BLaER1 treated with 17β-estradiol and CSF1 and Interleukin-3, amounts not matched to agents 10 nM and 100 nM (cell line): Measurements from ENCODE around the gene SNRNP48.

Source experiments
- H3K27ac ChIP-seq, 11 experiments: shearing (Covaris generic); formaldehyde crosslinking; 2 replicates each; pipeline ENCODE4 v1.8.1; 2022
- H3K27me3 ChIP-seq, 11 experiments: shearing (Covaris generic); formaldehyde crosslinking; 2 replicates each; pipeline ENCODE4 v1.8.1; 2022
- H3K36me3 ChIP-seq, 11 experiments: shearing (Covaris generic); formaldehyde crosslinking; 2 replicates each; pipeline ENCODE4 v1.8.1; 2022
- H3K4me1 ChIP-seq, 10 experiments: shearing (Covaris generic); formaldehyde crosslinking; 2 replicates each; pipeline ENCODE4 v1.8.1; 2022
- H3K4me2 ChIP-seq, 11 experiments: shearing (Covaris generic); formaldehyde crosslinking; 2 replicates each; pipeline ENCODE4 v1.8.1; 2022
- H3K4me3 ChIP-seq, 10 experiments: shearing (Covaris generic); formaldehyde crosslinking; 2 replicates each; pipeline ENCODE4 v1.8.1; 2022
- H3K9ac ChIP-seq, 11 experiments: shearing (Covaris generic); formaldehyde crosslinking; 2 replicates each; pipeline ENCODE4 v1.8.1; 2022
- H3K9me3 ChIP-seq, 11 experiments: shearing (Covaris generic); formaldehyde crosslinking; replicated peaks in 1 of 11; 2 replicates each; pipeline ENCODE4 v1.8.1; 2022
- H4K20me1 ChIP-seq, 11 experiments: shearing (Covaris generic); formaldehyde crosslinking; 2 replicates each; pipeline ENCODE4 v1.8.1; 2022
- Cebpa-rat ChIP-seq, 11 experiments: shearing (Covaris generic); IDR thresholded peaks; 2 replicates each; pipeline ENCODE4 v1.8.1; 2022

The SNRNP48 gene

DNA sequence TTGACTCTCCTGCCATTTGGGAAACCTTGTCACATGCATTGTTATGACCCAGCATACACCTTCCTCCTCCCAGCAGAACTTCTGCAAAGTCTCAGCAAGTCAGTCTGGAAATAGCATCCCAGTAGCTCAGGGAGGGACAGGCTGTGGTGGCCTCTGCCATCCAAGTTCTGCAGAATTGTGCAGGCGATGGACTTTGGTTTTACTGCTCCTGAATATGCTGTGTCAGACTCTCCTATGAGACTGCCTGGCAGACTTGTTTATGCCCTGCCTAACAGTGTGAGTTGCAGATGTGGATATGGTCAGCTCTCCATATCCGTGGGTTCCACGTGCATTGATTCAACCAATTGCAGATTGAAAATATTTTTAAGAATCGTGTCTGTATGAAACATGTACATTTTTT, 52.8 kb downstream of the SNRNP48 start:
- no peaks in the 10 kb centered on the region for H4K20me1 ChIP-seq
- H3K4me3 ChIP-seq = no peak overlapping the region
- peaks cover 0 to 6% (median 2%) of the 10 kb centered on the region in 10 experiments; a peak in 8 of 20 replicates for H3K4me1 ChIP-seq
- H3K36me3 ChIP-seq = no peaks in the 10 kb centered on the region
- no peak overlapping the region for H3K27ac ChIP-seq
- no peaks in the 10 kb centered on the region for H3K9me3 ChIP-seq
- no peak overlapping the region for H3K4me2 ChIP-seq
- H3K27me3 ChIP-seq = no peaks in the 10 kb centered on the region
- no peak overlapping the region for H3K9ac ChIP-seq
- no peak for TF ChIP-seq Cebpa-rat (IDR thresholded peaks at IDR 0.05)

DNA sequence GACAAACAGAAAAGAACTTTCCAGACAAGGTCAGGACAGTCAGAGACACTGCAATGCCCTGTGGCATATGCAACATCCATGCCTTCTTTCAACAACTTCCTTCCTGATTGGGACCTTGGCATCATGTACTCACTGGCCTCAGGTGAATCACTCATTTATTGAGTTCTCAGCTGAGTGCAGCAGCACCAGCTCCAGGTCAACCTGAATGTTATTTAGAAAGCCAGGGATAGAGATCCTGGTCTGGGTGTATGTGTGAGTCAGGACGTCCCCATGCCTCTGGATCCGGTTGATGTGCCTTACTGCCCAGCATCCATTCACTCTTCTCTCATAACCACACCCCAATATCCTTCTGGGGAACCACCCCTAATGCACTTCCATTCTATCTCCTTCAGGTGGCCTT, 54.4 kb downstream of the SNRNP48 start:
- Histone ChIP-seq H3K36me3 (no peaks in the 10 kb centered on the region), H3K4me1 (peaks cover 0 to 21% (median 9%) of the 10 kb centered on the region in 10 experiments; a peak in 13 of 20 replicates), H3K9ac (no peak overlapping the region), H4K20me1 (no peaks in the 10 kb centered on the region), H3K4me2 (peak overlapping the region in 2 of 11 experiments; percentile 6 to 33; a peak in 2 of 22 replicates), H3K9me3 (no peaks in the 10 kb centered on the region), H3K27ac (no peak overlapping the region), H3K27me3 (no peaks in the 10 kb centered on the region), H3K4me3 (no peak overlapping the region)
- no peak for TF ChIP-seq Cebpa-rat (IDR thresholded peaks at IDR 0.05)

- no peaks in the 10 kb centered on the region for H3K9me3 ChIP-seq
- peaks cover 0 to 35% (median 15%) of the 10 kb centered on the region in 10 experiments; a peak in 13 of 20 replicates for H3K4me1 ChIP-seq
- no peak overlapping the region for H3K4me3 ChIP-seq
- no peak overlapping the region for H3K27ac ChIP-seq
- H3K4me2 ChIP-seq = no peak overlapping the region
- no peaks in the 10 kb centered on the region for H3K36me3 ChIP-seq
- no peaks in the 10 kb centered on the region for H3K27me3 ChIP-seq
- no peak for TF ChIP-seq Cebpa-rat (IDR thresholded peaks at IDR 0.05)
- no peak overlapping the region for H3K9ac ChIP-seq
- no peaks in the 10 kb centered on the region for H4K20me1 ChIP-seq
These were observed 56.4 kb downstream of the SNRNP48 start for GRCh38 chr6:7646394-7646793.

DNA sequence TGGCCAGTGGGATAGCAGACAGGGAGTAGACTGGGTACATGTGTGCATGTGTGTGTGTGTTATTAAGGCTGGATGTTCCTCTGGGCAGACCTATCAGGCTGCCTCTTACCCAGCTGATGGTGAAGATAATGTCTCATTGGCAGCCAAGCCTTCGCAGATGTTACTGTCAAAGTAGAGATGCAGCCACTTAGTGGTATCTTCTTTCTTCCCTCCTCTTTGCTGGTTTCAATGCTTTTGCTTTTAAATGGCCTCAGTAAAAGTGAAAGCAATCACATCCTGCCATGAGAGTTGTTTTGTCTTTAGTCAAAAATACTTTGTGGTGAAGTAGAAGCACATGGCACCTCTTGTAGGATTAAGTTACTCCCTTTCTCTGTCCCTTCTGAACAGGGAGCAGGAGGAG, 57.5 kb downstream of the SNRNP48 start:
- Histone ChIP-seq H3K4me3 (no peak overlapping the region), H4K20me1 (no peaks in the 10 kb centered on the region), H3K4me2 (peak overlapping the region in 7 of 11 experiments; percentile 6 to 36 (median 14); a peak in 9 of 22 replicates), H3K27me3 (no peaks in the 10 kb centered on the region), H3K27ac (peak overlapping the region in 6 of 11 experiments; percentile 4 to 27 (median 12); a peak in 3 of 22 replicates), H3K9ac (no peak overlapping the region), H3K36me3 (no peaks in the 10 kb centered on the region), H3K4me1 (peaks cover 0 to 35% (median 15%) of the 10 kb centered on the region in 10 experiments; a peak in 13 of 20 replicates), H3K9me3 (no peaks in the 10 kb centered on the region)
- TF ChIP-seq Cebpa-rat (IDR thresholded peaks at IDR 0.05) = no peak

DNA sequence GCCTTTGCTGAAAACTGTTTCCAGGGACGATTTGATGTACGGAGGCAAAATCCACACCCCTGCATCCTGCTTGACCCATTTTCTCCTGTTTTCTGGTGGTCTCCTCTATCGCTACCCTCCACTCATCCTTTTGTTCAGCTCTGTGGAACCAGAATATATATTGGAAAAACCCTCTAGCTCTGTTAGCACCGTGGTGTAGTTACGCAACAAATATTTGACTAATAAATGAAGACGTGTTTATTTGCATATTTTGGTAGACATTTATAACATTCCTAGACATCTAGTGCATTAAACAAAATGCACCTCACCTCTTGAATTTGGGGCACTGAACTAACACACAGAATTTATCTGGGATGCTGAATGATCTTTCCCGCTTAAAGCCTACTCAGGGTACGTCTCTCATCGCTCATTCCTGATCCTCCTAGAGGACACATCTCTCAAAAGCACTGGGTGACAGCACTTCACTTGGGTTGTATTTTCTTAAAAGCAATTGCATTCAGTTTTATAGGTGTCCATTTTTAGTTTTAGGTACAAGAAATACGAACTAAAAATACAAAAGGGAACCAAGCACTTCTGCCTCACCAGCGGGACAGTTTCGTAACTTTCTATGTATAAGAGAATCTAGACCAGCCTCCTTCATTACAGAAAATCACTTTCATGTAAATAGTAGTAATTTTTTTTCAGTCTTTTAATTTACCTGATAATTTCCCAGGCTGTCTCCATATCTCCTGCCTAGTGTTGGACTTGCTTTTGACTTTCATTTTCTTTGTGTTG, 59.2 kb downstream of the SNRNP48 start:
- Histone ChIP-seq H3K4me1 (peaks cover 0 to 35% (median 15%) of the 10 kb centered on the region in 10 experiments; a peak in 13 of 20 replicates), H3K27me3 (no peaks in the 10 kb centered on the region), H4K20me1 (no peaks in the 10 kb centered on the region), H3K4me3 (peak overlapping the region in 2 of 10 experiments; percentile 7 to 12; a peak in 1 of 20 replicates), H3K4me2 (peak overlapping the region in 7 of 11 experiments; percentile 21 to 73 (median 69); a peak in 12 of 22 replicates), H3K9me3 (no peaks in the 10 kb centered on the region), H3K9ac (no peak overlapping the region), H3K36me3 (no peaks in the 10 kb centered on the region), H3K27ac (peak overlapping the region in 4 of 11 experiments; percentile 5 to 51 (median 38); a peak in 6 of 22 replicates)
- peak in 5 of 11 experiments; percentile 22 to 58 (median 46); a peak in 4 of 22 replicates for TF ChIP-seq Cebpa-rat (IDR thresholded peaks at IDR 0.05)

DNA sequence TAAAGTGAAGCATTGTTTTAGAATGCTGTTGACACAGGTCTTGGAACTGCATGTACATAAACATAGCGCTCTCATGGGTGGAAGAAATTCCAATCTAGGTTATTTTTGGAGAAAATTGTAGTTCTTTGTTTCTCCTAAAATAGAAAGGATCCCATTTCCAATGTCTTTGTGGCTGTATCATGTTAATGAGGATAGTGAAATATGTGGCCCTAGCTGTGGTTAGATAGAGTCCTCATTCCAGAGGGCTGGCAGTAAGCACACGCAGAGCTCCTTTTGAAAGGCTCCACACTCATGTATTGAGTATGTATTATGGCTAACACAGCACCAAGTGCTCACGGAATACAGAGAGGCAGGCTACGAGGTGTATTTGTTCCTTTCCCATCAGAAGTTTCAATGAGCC, 60.9 kb downstream of the SNRNP48 start:
- no peaks in the 10 kb centered on the region for H3K9me3 ChIP-seq
- H3K9ac ChIP-seq = no peak overlapping the region
- H3K4me1 ChIP-seq = peaks cover 0 to 35% (median 15%) of the 10 kb centered on the region in 10 experiments; a peak in 13 of 20 replicates
- H3K27me3 ChIP-seq = no peaks in the 10 kb centered on the region
- no peaks in the 10 kb centered on the region for H3K36me3 ChIP-seq
- no peak overlapping the region for H3K27ac ChIP-seq
- no peak overlapping the region for H3K4me3 ChIP-seq
- peak overlapping the region in 2 of 11 experiments; percentile 70 to 73; a peak in 2 of 22 replicates for H3K4me2 ChIP-seq
- no peak for TF ChIP-seq Cebpa-rat (IDR thresholded peaks at IDR 0.05)
- H4K20me1 ChIP-seq = no peaks in the 10 kb centered on the region

DNA sequence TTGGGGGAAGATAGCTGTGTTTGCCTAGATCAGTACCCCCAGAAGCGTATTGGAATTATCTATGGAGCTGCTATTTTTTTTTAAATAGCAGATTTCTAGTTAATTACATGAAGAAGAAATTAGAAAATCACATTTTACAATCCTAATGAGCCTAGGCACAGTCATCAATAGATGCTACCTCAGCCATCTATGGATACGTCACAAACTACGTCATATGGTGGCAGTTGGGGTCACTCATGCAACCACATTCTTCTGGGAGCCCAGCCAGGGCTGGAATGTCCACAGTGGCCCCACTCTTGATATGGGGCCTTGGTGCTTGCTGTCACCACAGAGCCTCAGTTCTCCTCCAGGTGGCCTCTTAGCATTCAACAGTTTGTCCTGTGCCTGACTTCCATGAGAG, 63.0 kb downstream of the SNRNP48 start:
- no peak for TF ChIP-seq Cebpa-rat (IDR thresholded peaks at IDR 0.05)
- H3K36me3 ChIP-seq = no peaks in the 10 kb centered on the region
- no peak overlapping the region for H3K27ac ChIP-seq
- peaks cover 0 to 29% (median 9%) of the 10 kb centered on the region in 10 experiments; a peak in 12 of 20 replicates for H3K4me1 ChIP-seq
- H4K20me1 ChIP-seq = no peaks in the 10 kb centered on the region
- H3K4me3 ChIP-seq = no peak overlapping the region
- no peaks in the 10 kb centered on the region for H3K9me3 ChIP-seq
- H3K4me2 ChIP-seq = no peak overlapping the region
- no peak overlapping the region for H3K9ac ChIP-seq
- H3K27me3 ChIP-seq = no peaks in the 10 kb centered on the region

GRCh38 chr6:7656355-7656754, 66.4 kb downstream of the SNRNP48 start:
- H3K36me3 ChIP-seq = no peaks in the 10 kb centered on the region
- H3K27me3 ChIP-seq = no peaks in the 10 kb centered on the region
- H3K4me3 ChIP-seq = no peak overlapping the region
- H4K20me1 ChIP-seq = no peaks in the 10 kb centered on the region
- no peak overlapping the region for H3K27ac ChIP-seq
- no peaks in the 10 kb centered on the region for H3K4me1 ChIP-seq
- H3K4me2 ChIP-seq = no peak overlapping the region
- H3K9me3 ChIP-seq = no peaks in the 10 kb centered on the region
- no peak for TF ChIP-seq Cebpa-rat (IDR thresholded peaks at IDR 0.05)
- no peak overlapping the region for H3K9ac ChIP-seq

DNA sequence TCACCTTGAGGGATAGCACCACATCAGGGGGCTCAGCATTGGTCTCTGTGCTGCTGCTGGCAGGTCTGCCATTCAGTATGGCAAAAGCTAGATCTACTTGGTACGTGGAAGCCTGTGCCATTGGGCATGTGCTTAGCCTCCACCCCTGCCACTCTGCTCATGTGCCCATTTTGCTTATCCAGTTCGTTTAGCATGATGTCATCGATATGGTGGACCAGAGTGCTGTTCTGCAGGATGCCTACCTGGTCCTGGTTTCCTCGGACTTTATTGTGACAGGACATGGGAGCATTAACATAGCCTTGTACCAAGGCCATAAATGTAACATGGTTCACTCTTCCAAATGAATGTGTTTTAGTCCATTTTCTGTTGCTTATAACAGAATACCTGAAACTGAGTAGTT, 68.5 kb downstream of the SNRNP48 start:
- Histone ChIP-seq H3K9me3 (no peaks in the 10 kb centered on the region), H4K20me1 (no peaks in the 10 kb centered on the region), H3K4me3 (no peak overlapping the region), H3K36me3 (no peaks in the 10 kb centered on the region), H3K4me2 (no peak overlapping the region), H3K4me1 (no peaks in the 10 kb centered on the region), H3K9ac (no peak overlapping the region), H3K27me3 (no peaks in the 10 kb centered on the region), H3K27ac (no peak overlapping the region)
- TF ChIP-seq Cebpa-rat (IDR thresholded peaks at IDR 0.05) = no peak
